GM21528 (cell line): ENCODE measurements around the gene EPN2.

ENCODE experiments used
- ATAC-seq: cut with Tn5 transposase; IDR thresholded peaks from one replicate; pipeline ENCODE4 v1.9.1; 2021; ENCODE audit warnings: mild to moderate bottlenecking, moderate library complexity; ENCODE audit not compliant: unreplicated experiment, low FRiP score

Gene EPN2

GRCh38 chr17:19361326-19361725, 124.2 kb downstream of the EPN2 start:
- ATAC-seq, result no peak

GRCh38 chr17:19361944-19362276, 124.7 kb downstream of the EPN2 start:
- ATAC-seq, result no peak

GRCh38 chr17:19362277-19363113, 125.3 kb downstream of the EPN2 start, which contains the start of gene B9D1:
TSS of gene B9D1 (minus strand) at chr17:19362723. CDS start at chr17:19362569, 154 bp downstream.
- peak; percentile 78 for ATAC-seq

- no peak for ATAC-seq
Observed at GRCh38 chr17:19363114-19363438, 125.9 kb downstream of the EPN2 start.

DNA sequence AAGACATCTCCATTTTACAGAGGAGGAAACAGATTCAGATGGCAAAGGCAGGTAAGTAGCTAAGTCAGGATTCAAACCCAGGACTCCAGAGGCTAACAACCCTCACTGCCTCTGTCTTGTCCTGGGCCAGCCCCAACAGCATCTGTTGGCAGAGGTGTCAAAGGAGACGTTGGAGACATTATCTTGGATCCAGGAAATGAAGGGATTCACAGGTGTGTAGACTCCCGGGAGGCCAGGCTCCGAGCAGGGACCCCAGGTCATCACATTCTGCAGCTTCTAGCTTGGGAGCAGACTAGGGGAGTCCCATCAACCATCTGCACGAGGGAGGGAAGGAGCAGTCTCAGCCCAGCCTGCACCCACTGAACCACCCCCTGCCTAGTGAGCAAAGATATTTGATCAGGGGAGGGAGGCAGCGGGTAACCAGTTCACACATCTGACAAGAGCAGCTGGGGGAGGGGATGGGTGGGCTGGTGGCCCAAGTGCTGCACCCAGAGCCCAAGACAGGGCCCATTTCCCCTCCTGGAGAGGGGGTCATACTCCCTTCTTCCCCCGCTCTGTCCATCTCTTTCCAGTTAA, 126.4 kb downstream of the EPN2 start:
- ATAC-seq, result no peak

GRCh38 chr17:19364699-19365498, 127.7 kb downstream of the EPN2 start:
- ATAC-seq, result no peak

- ATAC-seq, result no peak
Observed at GRCh38 chr17:19365499-19365817, 128.3 kb downstream of the EPN2 start.

- ATAC-seq, result no peak
Observed at GRCh38 chr17:19365833-19366636, 128.9 kb downstream of the EPN2 start.

- ATAC-seq, result no peak
Observed at GRCh38 chr17:19366637-19366972, 129.4 kb downstream of the EPN2 start.

GRCh38 chr17:19368229-19368628, 131.1 kb downstream of the EPN2 start:
- no peak for ATAC-seq

DNA sequence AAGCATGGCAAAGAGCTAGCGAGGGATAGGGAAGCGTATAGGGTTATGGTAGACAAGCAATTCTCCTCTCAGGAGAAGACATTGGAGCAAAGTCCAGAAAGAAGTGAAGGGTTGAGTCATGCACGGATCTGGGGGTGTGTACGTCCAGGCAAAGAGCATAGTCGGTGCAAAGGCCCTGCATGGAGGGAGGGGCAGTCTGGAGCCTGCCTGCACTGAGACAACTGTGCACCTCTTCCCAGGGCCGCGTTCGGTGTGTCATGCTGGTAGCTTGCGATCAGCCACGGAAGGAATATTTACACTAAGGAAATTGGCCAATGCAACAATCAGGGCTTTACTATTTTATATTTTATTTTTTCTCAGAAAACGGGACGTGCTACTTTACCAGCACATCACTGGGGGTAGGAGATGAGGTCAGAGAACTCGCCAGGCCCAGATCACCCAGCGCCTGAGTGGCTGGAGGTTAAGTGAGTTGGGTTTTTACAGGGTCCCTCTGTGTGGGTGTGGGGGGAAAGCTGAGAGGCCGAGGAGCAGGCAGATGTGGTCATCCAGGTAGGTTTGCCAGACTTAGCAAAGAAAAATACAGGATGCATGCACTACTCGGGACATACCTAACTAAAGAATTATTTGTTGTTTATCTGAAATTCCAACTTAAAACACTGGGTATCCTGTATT, 132.1 kb downstream of the EPN2 start:
- no peak for ATAC-seq

DNA sequence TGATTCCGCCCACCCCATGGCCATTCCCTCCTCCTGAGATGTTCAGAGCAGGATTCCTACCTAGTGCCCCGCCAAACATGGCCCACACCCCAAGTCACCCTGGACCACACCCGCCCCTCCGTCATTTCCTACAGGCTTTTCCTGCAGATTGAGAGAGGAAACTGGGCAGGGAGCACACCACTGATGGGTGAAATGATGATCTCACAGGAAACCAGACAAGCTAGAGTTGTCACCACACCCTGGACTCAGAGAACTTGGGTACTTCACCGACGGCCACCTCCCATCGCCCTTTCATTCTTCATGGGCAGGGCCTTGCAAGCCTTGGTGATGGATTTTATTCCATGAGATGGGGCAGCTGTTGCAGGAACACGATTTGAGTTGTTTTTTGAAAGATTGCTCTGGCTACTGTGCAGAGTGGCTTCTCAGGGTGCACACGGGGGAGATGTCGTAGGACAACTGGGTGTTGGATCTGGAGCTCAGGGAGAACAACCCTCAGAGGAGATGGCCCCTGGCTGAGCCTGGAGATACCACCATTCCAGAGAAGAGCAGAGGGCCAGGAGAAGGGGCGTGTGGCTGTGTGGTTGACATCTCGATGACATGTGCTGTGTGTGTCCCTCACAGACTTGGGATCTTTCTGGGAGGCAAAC, 132.8 kb downstream of the EPN2 start:
- ATAC-seq, result no peak

DNA sequence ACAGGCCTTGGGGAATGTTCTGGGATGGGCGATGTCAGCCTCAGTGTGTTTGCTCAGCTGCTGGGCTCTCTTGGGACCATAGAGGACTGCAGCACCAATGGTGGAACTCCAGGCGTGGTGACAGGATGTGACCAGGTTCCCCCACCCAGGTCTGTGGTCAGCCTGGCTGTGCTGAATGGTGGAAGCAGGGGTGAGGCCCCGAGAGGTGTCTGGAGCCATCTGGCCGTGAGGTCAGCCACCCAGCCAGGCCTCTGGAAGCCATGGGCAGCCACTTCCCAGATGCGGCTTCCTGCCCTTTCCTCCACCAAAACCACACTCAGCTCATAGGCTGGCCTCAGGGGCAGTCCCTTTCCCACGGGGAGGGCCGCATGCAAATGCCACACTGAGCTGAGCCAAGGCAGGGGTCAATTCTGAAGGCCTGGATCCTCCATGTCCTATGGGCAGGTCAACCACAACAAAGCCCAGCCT, 133.4 kb downstream of the EPN2 start:
- no peak for ATAC-seq

GRCh38 chr17:19371259-19372010, 134.3 kb downstream of the EPN2 start:
- ATAC-seq, result no peak

DNA sequence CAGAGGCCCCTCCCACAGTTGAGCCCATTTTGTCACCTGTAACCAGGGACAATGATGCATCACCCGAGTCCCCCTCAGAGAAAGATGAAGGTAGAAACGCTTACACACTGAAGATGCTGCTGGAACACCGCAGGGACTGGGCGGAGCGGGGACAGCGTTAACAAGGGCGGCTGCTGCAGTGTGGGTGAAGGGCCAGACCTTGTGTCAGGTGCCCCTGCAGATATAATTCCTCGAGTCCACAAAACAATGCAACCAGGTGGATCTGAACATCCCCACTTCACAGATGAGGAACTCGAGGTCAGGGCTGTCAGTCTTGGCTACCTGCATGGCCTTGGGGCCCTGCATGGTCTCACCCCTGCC, 134.8 kb downstream of the EPN2 start:
- no peak for ATAC-seq

GRCh38 chr17:19372439-19372838, 135.3 kb downstream of the EPN2 start:
- ATAC-seq, result no peak

DNA sequence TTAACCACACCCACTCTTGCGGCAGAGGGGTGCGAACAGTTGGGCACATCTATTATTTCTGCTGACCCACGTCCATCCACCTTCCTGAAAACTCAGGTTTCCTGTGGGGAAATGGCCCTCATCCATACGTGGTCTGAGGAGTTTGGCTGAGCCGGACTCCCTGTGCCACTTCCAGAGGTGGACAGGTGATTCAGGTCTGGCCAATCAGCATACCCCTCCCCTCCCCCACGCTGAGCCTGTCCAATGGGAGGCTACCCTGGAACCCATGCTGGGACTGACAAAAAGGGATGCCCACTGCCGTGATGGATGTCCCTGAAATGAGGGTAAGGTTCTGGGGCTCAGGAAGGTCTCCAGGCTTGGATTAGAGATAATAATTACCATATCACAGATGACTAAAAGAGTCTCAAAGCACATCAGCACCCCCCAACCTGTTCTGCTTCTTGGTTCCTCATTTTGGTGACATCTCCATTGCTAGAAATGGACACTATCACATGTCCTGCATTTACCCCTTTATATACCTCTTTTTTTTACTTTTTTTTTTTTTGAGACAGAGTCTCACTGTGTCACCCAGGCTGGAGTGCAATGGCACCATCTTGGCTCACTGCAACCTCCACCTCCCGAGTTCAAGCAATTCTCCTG, 135.8 kb downstream of the EPN2 start:
- ATAC-seq, result no peak

DNA sequence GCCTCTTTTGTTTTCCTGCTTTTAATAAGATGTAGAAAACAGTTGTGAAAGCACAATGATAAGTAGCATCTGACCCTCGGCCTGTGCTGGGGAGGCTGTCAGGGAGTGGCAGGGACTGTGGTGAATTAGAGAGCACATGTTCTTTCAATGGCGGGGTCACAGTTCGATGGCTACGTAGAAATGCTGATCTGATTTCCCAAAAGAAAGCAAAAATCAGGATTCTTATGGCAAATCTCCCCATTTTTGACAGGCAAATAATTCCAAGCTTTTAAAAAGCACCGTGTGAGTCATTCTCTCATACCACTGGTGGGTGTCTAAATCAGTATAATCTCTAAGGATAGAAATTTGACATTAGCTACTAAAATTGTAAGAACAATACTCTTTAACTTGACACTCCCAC, 137.0 kb downstream of the EPN2 start:
- no peak for ATAC-seq

DNA sequence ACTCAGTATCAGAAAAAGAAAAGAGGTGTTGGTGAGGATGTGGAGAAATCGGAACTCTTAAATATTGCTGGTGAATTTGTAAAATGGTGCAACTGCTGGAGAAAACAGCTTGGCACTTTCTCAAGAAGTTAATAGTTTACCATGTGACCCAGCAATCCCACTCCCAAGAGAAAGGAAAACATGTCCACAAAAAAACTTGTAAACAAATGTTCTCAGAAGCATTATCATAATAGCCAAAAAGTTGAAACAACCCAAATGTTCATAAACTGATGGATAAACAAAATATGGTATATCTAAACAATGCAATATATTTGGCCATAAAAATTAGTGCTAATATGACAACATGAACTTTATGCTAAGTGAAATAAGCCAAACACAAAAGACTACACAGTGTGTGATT, 138.6 kb downstream of the EPN2 start:
- ATAC-seq, result no peak
